ENCODE data around the gene PDE11A.

Gene PDE11A

DNA sequence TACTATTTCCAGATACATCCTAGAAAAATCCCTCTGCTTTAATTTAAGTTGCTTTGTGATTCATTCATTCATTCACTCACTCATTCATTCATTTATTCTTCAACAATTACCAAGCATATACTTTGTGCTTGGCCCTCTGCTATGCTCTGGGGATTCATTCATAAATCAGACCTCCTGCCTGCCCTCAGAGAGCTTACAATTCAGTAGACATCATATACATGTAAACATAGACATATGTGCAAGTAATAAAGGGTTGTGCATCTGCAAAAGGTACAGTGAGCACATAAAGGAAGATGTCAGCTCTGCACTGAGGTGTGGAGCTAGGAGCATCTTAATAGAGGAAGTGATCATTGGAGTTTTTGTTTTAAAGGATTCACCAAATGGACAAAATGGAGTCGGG, 490.6 kb downstream of the PDE11A start:
- DNase-seq (ENCODE audit: low spot score) (no peak), FAIRE-seq (no peak)

DNA sequence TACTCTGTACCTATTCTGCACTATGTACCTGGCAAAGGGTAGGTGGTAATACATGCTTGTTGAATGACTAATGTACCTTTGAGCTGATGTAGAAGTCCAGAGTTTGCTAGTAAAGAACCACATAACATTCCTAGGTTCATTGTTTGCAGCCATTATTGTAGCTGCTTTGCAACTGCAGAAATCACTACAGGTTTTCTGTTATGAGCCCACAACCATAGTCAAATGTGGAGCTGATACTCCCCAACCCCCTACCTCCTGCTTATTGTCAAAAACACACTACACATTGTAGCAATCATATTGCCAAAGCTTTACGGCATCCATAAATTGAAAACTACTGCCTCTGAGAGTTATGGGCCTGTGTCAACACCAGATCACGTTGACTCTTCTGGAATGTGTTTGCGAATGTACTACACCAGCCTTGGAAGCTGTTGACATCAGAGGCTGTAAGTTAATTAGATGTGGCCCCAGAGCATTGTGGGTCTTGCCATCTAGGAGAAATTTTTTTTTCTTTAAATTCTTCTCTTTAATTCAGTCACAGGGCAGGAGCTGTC, 493.0 kb downstream of the PDE11A start:
- FAIRE-seq (no peak), DNase-seq (ENCODE audit: low spot score) (no peak)

DNA sequence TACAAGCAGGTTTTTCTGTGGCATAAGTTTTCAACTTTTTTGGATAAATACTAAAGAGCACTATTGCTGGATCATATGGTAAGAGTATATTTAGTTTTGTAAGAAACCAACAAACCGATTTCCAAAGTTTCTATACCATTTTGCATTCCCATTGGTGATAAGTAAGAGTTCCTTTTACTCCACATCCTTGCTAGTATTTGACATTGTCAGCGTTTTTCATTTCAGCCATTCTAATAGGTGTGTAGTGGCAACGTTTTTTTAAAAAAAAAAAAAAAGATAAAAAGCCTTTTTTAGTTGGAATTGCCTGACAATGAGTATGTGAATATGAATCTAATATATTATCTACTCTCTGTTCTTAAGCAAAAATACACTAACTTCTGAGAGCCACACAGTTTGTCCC, 494.1 kb downstream of the PDE11A start:
- DNase-seq (ENCODE audit: low spot score) (no peak), FAIRE-seq (no peak)

DNA sequence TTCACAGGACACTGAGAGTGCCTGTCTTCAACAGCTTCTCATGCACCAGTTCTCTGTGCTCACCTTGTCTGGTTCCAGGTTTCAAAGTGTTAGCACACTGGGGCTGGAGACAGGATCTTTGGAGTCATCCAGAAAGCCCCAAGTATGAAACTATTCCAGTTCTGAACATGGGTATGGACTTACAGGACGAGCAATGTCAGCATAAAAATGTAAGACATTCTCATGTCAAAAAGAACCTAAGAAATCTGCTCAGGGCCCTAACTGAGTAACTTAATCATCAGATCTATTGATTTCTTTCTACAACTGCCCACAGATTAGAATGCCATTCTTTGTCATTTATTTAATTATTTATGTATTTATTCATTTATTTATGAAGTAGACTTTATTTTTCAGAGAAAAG, 495.5 kb downstream of the PDE11A start:
- FAIRE-seq (no peak), DNase-seq (ENCODE audit: low spot score) (no peak)

DNA sequence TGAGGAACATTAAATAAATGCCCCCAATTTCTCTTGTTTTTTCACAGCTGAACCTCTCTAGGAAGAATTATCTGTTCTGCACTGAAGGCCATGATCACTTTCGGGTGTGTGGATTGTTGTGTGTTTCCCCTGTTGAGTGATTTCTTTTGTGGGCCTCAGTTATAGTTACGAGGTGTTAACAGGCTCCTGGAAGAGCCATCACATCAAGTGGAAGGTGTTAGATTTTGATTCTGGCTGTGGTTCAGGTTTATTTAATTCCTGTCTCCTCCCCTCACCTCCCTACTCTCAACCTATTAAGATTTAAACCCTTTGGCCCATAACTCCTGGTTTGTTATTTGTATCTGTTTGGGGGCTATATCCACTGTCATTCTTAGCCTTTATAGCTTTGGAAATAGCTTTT, 497.2 kb downstream of the PDE11A start:
- FAIRE-seq, result no peak
- DNase-seq (ENCODE audit: low spot score), result no peak

DNA sequence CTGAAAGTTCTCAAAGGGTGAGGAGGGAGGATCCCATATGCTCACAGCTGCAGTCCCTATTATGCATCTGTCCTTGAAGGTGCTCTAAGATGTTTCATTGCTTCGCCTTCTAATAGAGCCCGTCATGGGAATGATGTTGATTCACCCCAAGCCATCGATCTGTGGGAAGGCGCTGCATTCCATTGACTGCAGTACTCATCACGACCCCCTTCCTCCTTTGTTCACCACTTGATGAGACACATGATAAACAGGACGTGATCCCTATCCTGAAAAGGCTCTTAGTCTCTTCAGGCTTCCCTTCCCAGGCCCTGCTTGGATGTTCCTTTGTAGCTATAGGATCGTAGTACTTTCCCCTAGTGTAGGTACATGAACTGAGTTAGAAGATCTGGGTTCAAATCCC, 498.2 kb downstream of the PDE11A start:
- FAIRE-seq, result no peak
- DNase-seq (ENCODE audit: low spot score), result no peak
